ENCODE results near the gene WNK3.
"Not testable (repeated sequence)": the region's sequence is repeated elsewhere in the genome, so short reads cannot be mapped to it uniquely, and the experiment has no call there.

The WNK3 gene

DNA sequence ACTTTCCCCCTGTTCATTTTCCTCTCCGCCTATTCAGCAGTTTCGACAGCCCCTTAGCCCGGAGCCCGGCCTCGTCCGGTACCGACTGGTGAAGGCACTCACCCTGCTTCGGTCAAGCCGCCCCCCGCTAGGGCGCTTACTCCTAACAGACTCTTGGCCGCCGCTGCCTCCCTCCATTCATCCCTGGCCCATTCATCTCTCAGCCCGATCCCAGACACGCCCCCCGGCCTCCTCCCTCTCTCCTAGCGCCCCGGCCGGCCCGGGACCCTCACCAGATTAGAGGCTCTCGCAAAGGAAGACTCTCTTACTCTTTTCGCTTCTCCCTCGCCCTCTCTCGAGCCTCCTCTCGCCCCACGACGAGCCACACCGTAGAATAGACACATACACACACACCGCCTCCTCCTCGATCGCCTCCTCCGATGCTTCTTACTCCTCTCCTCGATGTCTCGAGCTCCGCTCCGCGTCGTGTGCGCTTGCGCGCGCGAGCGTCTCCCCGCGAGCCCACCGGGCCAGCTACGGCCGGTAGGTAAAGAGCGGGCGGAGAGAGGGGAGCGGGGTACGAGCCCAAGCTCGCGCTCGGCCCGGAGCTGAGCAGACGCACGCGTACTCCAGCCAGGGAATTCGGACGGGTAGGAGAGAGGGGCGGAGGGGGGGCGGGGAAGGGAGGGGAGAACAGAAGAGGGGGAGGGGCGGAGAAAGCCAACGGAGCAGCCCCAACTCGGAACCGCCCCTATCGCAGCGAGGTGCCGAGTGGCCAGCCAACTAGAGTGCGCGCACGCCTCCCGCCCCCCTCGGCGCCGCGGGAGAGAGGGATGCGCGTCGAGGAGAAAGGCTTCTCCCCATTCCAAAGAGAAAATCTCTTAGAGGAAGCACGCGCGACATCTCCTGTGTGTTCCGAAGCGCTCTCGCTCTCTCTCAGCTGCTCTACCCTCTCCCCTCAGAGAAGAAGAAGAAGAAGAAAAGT lies at the start of gene WNK3:
TSS of gene WNK3 (minus strand) at position 633 of the 964 bp plus-strand sequence.
- peak; percentile 1 to 84 (median 62) for DNase-seq

GRCh38 chrX:54407266-54407665 lies 49.4 kb upstream of the WNK3 start:
- DNase-seq, result no peak

DNA sequence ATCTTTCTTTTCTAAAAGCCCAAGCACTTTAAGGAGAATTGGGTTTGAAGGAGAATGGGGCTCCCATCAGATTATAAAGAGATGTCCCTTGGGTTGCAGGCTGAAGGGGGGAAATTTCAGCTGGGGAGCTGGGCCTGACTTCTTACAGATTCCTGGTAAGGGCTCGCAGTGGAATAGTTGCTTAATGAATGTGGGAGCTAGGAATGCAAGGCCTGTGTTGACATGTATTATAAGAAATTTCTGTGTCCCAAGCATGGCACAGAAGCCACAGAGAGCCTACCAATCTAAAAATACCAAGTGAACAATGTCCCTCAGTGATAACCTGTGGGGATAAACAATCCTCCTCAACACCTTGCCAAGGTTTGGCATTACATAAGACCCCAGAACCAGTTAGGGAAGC lies 39.3 kb upstream of the WNK3 start:
- DNase-seq, result no peak

DNA sequence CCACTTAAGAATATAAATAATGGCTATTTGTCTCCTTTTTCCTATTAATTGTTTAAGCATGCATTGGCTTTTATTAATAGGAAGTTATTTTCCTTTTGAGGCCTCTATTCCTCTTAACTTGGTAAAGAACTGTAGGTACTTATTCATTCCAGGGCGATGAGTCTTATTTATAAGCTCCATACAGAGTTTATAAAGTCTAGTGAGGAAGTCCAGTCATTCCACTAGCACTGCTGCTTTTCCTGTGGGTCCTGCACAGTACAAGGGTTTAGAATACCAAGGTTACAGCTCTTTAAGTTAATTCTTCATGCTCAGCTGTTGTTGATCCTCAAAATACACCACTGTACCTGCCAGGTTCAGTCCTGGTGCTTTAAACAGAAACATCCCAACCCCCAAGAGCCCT lies 28.5 kb upstream of the WNK3 start:
- DNase-seq, result no peak

DNA sequence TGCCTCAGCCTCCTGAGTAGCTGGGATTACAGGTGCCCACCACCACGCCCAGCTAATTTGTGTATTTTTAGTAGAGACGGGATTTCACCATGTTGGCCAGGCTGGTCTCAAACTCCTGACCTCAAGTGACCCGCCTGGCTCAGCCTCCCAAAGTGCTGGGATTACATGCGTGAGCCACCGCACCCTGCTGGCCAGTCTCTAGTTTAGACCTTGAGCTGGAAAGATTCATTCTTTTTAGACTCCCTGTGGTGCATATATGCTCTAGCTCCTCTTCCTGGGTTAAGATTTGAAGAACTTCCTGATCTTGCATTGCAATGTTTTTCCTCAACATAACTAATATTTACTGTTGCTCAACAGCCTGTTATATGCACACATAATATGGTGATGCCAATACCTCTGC lies 26.8 kb upstream of the WNK3 start:
- DNase-seq, result not testable (repeated sequence)

DNA sequence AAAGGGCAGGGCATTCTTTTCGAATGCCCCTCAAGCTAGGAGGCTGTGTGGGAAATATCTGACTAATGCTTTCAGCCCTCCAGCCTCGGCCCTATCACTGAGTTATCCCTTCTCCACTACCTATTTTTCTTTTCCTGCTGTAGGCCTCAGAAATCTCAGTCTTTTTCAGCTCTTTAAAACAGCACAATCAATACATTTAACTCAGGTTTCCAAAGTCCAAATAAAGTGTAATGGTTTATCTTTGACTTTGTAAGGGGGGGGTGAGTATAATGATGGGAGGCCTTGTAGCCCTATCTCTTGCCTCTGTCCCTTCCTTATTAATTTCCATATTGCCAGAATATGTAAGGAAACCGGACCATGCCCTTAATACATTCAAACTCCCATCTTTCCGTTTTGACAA lies 1.6 kb upstream of the WNK3 start:
- no peak for DNase-seq

GRCh38 chrX:54358424-54359211 lies 772 bp upstream of the WNK3 start:
- DNase-seq, result peak; percentile 2 to 88 (median 70)

GRCh38 chrX:54352677-54353076 lies 5.2 kb downstream of the WNK3 start:
- no peak for DNase-seq

GRCh38 chrX:54337383-54337782 lies 20.5 kb downstream of the WNK3 start:
- not testable (repeated sequence) for DNase-seq

DNA sequence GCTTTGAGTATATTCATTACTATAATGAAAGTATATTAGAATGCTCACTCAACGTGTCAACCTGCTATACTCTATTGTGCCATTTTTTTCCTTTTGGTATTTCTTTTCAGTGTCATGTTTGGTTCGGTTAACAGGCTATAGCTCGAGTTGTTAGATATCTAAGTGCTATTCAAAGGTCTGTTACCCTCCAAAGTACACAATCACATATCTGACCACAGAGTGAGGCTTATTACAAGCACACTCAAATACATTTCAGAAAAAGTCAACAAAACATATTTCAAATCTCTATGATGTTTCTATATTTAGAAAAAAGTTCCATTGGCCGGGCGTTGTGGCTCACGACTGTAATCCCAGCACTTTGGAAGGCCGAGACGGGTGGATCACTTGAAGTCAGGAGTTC lies 32.8 kb downstream of the WNK3 start:
- no peak for DNase-seq

DNA sequence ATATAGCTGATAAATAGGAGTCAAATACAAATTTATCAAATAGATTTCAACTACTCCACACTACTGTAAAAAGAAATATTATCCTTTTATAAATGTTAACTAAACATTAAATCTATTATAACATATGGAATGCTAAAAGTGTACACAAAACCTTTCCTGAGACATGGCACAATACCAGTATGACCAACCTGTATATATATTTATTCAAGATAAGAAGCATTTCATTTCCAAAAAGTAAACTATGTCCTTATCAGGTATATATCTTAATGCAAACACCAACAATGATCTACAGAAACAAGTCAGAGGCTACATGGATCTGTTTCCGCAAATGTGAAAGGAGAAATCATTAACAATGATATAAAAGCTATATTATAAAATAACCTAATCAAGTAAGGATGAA lies 37.8 kb downstream of the WNK3 start:
- DNase-seq, result no peak

- no peak for DNase-seq
Measured at GRCh38 chrX:54306379-54306778, 51.5 kb downstream of the WNK3 start.

GRCh38 chrX:54301516-54301915 lies 56.3 kb downstream of the WNK3 start:
- DNase-seq, result no peak

DNA sequence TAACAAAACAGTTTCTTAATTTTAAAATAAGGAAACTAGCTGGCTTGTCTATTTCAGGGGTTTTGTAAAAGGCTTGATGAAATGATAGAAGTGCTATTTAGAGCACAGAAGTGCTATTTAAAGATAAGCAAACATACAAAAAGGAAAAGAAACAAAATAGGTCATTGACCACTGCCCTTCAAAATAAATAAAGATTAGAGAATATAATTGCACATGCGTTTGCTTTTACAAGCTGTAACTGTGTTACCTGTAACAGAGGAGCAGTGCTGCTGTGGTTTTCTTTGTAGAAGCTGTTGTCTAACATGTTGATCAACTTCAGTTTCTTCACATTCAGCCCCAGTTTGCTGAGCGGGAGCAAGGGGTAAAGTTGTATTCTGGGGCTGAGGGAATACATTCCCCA lies 63.5 kb downstream of the WNK3 start:
- DNase-seq, result no peak

DNA sequence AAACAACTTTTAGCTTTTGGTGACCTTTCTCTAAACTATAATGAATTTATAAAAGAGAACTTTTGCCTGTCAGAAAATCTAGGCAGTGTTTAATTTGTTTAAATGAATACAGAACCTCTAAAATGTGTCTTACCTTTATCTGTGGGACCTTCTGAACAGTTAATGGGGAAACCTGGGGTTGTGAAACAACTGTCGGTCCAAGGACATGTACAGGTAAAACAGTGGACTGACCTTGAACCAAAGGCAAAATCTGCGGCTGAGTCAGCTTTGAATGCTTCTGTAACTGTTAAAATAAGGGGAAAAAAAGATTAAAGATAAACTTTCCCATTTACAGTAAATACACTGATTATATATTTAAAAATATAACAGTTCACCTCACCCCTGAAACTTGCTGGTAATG lies 65.1 kb downstream of the WNK3 start:
- DNase-seq, result no peak

- no peak for DNase-seq
Measured at GRCh38 chrX:54291758-54292157, 66.1 kb downstream of the WNK3 start.

GRCh38 chrX:54288968-54289367 lies 68.9 kb downstream of the WNK3 start:
- no peak for DNase-seq

GRCh38 chrX:54288277-54288676 lies 69.6 kb downstream of the WNK3 start:
- DNase-seq, result no peak

GRCh38 chrX:54281676-54282075 lies 76.2 kb downstream of the WNK3 start:
- no peak for DNase-seq

- no peak for DNase-seq
Measured at GRCh38 chrX:54280466-54280865, 77.4 kb downstream of the WNK3 start.

DNA sequence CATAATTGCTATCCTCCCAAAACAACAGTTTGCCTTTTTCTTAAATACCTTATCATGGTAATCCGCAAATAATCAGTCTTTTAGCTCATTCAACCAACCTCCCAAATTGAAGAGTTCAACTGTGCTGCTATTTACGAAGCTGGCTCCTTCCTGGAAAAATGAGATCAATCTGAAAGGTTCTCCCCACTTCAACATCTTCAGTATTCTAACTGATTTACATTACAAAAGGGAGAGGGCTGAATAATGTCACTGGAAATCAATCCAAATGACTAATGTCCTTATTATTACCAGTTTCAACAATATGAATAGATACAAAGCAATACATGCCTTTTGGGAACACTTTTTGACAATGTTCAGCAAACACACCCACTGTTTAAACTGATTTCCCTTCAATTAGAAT lies 86.2 kb downstream of the WNK3 start:
- no peak for DNase-seq

GRCh38 chrX:54248309-54248708 lies 109.5 kb downstream of the WNK3 start:
- no peak for DNase-seq

- no peak for DNase-seq
Measured at GRCh38 chrX:54246866-54247265, 111.0 kb downstream of the WNK3 start.

Measured in nucleus accumbens (tissue), 56 donors.